ENCODE data around the gene CEP85. TPM values are rescaled to one million over a fixed set of nuclear protein-coding genes. Genes with fewer than 3 reads are reported as not detected.

Gene CEP85
- total RNA-seq, 1 donor from 2014 or later, result 10.2 TPM

- Histone ChIP-seq H3K27me3 (ENCODE audit: low read depth) (no peaks in the 10 kb centered on the region), H3K36me3 (peaks cover 50% of the 10 kb centered on the region), H3K27ac (no peak overlapping the region), H3K4me3 (no peak overlapping the region), H3K9me3 (no peaks in the 10 kb centered on the region), H3K4me1 (no peaks in the 10 kb centered on the region)
- ATAC-seq (no peak), DNase-seq (no peak)
- intact Hi-C loops (cut with DNase I), result no loop called here
- TF ChIP-seq CTCF (IDR thresholded peaks at IDR 0.05), result no peak
Observed at GRCh38 chr1:26263212-26263611, 29.2 kb downstream of the CEP85 start.

GRCh38 chr1:26265405-26265804 lies 31.4 kb downstream of the CEP85 start:
- H3K4me1 ChIP-seq, result no peaks in the 10 kb centered on the region
- ATAC-seq, result no peak
- H3K36me3 ChIP-seq, result peaks cover 33% of the 10 kb centered on the region
- DNase-seq, result no peak
- intact Hi-C loops (cut with DNase I), result no loop called here
- no peak overlapping the region for H3K27ac ChIP-seq
- TF ChIP-seq CTCF (IDR thresholded peaks at IDR 0.05), result no peak
- no peaks in the 10 kb centered on the region for H3K9me3 ChIP-seq
- H3K27me3 ChIP-seq (ENCODE audit: low read depth), result no peaks in the 10 kb centered on the region
- H3K4me3 ChIP-seq, result no peak overlapping the region

- intact Hi-C loops (cut with DNase I), result no loop called here
- ATAC-seq (no peak), DNase-seq (no peak)
- Histone ChIP-seq H3K4me3 (no peak overlapping the region), H3K9me3 (no peaks in the 10 kb centered on the region), H3K36me3 (peaks cover 27% of the 10 kb centered on the region), H3K27ac (no peak overlapping the region), H3K4me1 (no peaks in the 10 kb centered on the region), H3K27me3 (ENCODE audit: low read depth) (no peaks in the 10 kb centered on the region)
- TF ChIP-seq CTCF (IDR thresholded peaks at IDR 0.05), result no peak
Observed at GRCh38 chr1:26268290-26269197, 34.5 kb downstream of the CEP85 start.

GRCh38 chr1:26269198-26269550 lies 35.2 kb downstream of the CEP85 start:
- ATAC-seq (no peak), DNase-seq (no peak)
- no peak overlapping the region for H3K4me3 ChIP-seq
- no peaks in the 10 kb centered on the region for H3K9me3 ChIP-seq
- H3K27me3 ChIP-seq (ENCODE audit: low read depth), result no peaks in the 10 kb centered on the region
- peaks cover 21% of the 10 kb centered on the region for H3K36me3 ChIP-seq
- no peaks in the 10 kb centered on the region for H3K4me1 ChIP-seq
- no peak for TF ChIP-seq CTCF (IDR thresholded peaks at IDR 0.05)
- H3K27ac ChIP-seq, result no peak overlapping the region
- intact Hi-C loops (cut with DNase I), result no loop called here

- Histone ChIP-seq H3K4me3 (no peak overlapping the region), H3K36me3 (peaks cover 21% of the 10 kb centered on the region), H3K9me3 (no peaks in the 10 kb centered on the region), H3K4me1 (peaks cover 50% of the 10 kb centered on the region), H3K27ac (peak overlapping the region; percentile 96), H3K27me3 (ENCODE audit: low read depth) (no peaks in the 10 kb centered on the region)
- intact Hi-C loops (cut with DNase I), result no loop called here
- peak; percentile 59 for DNase-seq
- TF ChIP-seq CTCF (IDR thresholded peaks at IDR 0.05), result no peak
- ATAC-seq, result peak; percentile 6 to 13
Observed at GRCh38 chr1:26274801-26275425, 40.9 kb downstream of the CEP85 start.

All from lower lobe of right lung (tissue), 2 donors.